ENCODE results near the gene LRRC27.
"Not testable (repeated sequence)": the region's sequence is repeated elsewhere in the genome, so short reads cannot be mapped to it uniquely, and the experiment has no call there.

Gene LRRC27

DNA sequence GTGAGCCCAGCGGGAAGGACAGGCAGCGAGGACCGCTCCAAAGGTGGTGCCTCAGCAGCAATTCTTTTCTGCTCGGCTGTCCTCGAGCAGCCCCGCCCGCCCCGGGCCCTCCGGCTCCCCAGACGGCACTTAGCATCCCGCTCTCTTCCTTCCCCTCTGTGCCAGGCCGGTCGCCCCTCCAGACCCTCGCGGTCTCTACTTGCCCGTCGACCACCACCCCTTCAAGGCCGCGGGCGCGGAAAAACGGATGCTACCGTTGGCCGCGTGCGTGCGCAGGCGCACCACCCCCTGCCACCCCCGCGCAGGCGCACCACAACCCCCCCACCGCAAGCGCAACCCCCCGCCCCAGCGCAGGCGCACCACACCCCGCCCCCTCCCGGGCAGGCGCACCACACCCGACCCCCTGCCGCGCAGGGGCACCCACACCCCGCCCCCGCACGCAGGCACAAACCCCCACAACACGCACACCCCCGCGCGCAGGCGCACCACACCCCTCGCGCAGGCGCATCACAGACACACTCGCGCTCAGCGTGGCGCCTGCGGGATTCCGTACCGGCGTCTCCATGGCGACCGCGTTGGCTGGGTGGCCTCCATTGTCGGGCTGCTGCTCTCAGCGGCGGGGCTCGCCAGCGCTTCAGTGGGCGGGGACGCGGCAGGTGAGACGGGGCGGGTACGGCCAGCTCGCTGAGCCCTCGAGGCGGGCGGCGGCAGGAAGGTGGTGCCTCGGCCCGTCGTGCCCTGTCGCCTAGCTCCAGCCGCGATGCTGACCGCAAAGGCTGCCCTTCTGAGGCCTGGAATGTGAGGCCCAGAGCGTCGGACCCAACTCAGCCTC lies at the start of gene LRRC27:
Gene LRRC27 (plus strand): TSS at position 593 of the 832 bp plus-strand sequence. CDS start 1,332 bp downstream, outside the sequence.
- peak; percentile 91 for DNase-seq

DNA sequence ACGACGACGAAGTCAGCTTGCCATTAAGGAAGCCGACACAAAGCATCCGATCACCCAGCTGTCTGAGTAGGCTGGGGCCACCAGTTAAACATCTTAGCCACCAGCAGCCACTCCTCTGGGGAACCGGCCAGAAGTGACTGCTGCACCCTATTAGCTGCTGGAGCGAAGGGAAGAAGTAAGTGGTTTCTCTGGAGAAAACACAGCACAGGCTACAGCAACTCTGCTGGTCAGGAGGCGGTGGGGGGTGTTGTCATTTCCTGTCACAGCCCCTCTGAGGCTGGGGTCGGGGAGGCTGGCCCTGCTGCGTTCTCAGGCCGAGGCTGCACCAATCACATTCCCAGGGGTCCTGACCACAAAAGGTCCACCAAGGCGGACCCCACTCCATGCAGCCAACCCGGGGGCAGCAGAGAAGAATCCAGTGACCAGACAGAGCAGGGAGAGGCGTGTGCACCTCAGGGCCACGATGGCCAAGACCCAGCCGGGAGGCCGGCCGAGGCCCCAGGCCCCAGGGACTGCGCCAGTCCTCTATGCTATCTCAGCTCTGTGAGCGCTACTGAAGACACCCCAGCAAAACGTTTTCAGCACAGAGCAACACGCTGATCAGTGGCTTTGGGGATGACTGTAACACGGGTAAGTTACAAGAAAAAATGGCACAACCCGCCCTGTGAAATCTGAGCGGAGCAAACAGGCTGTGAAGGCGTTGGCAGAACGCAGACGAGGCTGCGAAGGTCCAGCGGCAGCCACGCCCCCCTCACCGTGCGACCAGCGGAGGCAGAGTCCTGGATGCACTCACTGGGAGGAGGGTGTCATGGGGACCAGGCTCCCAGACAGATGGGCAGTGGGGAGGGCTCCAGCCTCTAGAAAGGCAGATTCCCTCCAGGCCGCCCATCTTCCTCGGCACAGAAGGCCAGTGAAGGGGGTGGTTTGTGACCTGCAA lies 49.1 kb upstream of the LRRC27 start:
- no peak for DNase-seq

DNA sequence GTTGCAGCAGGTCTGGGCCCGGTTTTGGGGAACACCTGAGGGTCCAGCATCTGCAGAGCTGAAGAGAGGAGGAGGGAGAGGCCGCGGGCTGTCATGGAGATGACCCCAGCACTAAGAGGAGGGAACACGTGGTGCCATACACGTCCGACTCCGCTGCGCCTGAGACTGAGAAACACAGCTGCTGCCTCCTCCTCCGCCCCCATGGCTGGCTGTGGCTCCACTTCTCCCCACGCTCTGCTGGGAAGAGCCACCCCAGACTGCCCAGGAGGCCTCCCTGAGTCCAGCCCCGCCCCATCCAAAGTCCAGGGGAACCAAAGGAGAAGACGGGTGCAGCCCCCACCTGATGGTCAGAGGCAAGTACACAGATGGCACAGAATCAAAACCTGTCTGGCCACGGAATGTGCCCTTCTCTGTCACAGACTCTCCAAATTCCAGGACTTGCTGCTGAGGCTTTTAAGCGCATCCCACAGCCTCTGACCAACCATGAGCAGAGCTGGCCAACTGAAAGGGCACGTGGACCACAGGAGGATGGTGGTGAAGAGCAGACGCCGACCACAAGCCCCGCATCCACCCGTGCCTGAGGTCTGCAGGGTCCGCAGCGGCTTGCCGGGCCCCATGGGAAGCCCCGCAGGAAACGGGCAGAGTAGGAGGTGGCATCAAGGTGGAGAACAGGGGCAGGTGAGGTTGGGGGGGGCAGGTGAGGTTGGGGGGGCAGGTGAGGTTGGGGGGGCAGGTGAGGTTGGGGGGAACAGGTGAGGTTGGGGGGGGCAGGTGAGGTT lies 48.2 kb upstream of the LRRC27 start:
- DNase-seq, result no peak

DNA sequence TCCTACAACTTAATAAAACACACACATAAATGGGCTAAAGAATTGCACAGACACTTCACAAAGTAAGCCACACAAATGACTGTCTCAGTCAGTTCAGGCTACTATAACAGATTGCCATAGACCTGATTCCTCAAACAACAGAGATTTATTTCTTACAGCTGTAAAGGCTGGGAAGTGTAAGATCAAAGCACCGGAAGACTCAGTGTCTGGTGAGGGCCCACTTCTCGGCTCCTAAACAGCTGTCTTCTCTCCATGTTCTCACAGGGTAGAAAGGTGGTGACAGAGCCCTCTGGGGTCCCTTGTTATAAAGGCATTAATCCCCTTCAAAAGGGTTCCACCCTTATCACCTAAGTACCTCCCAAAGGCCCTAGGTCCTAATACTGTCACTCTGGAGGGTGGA lies 42.6 kb upstream of the LRRC27 start:
- no peak for DNase-seq

DNA sequence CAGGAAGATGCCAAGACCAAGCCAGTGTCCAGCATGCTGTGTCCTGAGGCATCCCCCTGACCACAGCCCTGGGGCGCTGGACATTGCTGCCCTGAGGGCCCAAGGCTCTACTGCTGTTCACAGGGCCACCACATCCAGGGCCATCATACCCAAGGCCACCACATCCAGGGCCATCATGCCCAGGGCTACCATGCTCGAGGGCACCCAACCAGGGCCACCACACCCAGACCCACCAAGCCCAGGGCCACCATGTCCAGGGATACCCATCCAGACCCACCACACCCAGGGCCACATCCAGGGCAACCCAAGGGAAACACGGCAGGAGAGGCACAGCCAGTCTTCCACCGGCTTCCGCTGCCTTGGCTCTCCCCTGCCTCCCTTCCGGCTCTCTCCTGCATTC lies 41.4 kb upstream of the LRRC27 start:
- DNase-seq, result no peak

DNA sequence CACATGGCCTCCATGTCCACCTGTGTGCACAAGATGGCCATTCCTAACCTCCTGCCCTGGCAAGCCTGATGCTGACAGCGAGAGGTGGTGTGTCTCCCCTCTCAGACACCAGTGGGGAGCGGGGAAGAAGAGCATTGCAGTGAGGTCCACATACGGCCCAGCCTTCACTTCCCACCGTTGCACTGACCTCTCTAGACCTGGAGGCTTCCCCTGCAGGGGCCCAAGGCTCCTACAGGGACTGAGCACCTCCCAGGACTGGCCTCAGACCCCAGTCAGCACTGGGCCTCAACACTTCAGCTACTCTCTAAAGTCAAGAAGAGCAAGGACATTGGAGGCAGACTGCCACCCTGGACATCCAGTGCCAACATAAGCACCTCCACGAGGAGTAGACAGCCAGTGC lies 40.2 kb upstream of the LRRC27 start:
- no peak for DNase-seq

DNA sequence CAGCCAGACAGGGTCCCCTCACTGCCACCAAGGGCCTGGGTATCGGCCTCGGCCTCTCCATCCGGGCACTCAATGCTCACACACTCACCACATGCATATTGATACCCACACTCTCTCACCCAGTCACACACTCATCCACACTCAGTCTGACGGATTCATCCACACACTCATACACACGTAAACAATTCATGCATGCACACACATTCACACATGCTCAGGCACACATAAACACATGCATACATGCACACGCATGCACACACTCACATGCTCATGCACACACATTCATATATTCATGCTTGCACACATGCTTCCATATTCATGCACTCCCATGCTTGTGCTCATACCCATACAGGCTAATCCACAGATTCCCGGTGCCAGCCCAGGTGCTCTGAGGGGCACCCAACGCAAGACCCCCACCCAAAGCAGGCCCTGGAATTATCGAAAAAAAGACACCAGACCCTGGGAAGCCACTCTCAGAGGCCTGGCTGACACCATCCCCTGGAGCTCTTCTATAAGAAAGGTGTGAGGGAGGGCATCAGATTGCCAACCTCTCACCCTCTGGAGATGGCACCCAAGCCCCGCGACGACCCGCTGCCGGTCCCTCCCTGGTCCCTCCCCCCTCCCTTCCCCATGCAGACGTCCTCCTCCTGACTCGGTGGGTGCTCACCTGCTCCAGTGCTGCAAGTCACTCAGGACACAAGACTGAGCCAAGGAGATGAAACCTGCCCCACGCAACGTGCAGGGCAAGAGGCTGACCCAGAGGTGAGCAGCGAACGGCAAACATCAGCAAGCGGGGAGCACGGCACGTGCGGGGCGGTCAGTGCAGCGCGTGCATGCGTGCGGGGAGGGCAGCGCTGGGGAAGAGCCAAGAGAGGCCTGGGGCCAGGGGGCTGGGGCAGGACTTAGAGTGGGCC lies 39.4 kb upstream of the LRRC27 start:
- no peak for DNase-seq

DNA sequence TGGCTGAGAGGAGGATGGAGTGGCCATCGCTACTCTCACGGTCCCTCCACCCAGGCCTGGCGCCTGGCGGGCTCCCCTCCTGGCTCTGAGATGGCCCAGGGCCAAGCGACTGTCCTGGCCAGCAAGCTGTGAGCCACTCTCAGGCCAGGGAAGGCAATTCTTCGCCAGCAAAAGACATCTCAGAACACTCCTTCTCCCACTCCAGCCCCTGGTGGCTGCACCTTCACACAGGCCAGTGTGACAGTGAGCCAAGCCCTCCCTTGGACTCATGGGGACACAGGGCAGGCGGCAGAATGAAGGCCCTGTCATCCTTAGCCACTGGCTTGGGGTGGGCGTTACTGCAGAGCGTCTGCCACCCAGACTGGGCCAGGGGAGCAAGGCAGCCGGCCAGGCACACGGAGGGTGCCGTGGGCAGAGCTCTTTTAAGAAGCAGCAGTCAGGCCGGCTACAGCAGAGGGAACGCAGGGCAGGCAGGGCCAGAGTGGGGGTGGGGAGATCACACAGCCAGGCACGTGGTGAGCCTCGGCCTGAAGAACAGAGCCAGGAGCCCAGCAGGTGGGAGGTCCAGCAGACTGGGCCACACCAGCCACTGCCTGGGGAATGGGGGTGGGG lies 38.7 kb upstream of the LRRC27 start:
- no peak for DNase-seq

DNA sequence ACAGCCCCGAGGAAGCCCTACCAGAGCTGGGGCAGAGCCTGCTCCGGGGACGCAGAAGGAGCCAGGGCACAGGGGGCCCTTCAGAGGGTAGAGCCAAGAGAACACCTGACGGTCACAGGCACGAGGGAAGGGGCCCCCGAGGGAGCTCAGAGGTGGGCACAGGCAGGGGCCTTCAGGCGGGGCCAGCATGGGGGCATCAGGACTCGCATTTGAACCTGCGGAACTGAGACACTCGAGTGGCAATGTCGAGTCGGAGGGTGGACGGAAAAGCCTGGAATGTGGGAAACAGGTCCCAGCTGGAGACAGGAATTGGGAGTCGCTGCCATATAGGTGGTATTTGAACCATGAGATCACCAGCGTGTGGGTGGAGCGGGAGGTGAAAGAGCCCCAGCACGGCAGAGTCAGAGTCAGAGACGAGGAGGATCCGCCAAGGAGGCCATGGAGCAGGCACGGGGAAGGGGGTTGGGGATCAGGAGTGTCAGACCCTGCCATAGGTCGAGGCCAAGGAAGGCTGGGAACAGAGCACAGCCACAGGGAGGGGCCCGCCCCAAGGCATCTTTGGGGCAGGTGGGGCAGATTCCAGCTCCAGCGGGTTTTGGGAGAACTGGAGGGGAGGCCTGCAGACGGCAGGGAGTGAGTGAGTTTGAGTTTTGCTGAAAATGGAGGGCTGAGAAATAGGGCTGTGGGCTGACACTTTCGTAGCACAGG lies 38.0 kb upstream of the LRRC27 start:
- DNase-seq, result no peak

DNA sequence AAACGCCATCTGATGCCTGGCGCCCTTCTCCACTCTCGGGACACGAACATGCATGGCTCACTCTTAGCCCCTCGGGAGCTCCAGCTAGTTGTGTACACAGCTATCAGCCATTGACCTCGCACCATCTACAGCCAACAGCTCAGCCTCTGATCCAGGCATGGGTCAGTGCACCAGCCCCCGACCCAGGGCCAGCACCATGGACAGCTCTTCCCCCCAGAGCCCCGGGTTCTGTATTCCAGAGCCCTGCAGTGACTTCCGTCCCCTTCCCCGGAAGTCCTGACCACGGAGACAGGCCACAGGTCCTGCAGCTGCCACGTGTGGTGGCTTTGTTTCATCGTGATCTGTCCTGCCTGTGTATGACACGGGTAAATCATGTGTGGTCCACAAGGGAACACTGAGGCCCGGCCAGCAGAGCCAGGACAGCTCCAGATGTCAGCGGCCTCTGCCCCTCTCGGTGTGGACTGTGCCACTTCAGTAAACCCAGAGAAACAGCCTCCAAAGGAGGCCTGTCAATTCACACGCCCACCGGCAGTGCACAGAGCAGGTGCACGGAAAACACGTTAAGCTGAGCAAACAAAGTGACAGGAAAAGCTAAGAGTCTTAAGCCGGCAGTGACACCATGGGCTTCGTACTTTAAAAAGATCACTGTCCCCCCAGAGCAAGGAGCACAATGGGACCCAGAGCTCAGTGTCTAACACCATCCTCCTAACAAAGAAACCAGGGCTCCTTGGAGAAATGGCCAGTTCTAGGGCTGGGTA lies 37.3 kb upstream of the LRRC27 start:
- DNase-seq, result peak; percentile 63

DNA sequence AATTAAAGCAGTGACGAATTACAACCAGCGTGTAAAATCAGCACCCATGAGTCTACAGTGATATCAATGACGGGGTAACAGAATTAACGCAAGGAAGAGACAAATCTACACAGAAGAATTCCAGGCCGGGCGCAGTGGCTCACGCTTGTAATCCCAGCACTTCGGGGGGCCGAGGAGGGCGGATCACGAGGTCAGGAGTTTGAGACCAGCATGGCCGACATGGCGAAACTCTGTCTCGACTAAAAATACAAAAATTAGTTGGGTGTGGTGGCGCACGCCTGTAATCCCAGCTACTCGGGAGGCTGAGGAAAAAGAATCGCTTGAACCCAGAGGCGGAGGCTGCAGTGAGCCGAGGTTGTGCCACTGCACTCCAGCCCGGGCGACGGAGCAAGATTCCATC lies 36.5 kb upstream of the LRRC27 start:
- not testable (repeated sequence) for DNase-seq

DNA sequence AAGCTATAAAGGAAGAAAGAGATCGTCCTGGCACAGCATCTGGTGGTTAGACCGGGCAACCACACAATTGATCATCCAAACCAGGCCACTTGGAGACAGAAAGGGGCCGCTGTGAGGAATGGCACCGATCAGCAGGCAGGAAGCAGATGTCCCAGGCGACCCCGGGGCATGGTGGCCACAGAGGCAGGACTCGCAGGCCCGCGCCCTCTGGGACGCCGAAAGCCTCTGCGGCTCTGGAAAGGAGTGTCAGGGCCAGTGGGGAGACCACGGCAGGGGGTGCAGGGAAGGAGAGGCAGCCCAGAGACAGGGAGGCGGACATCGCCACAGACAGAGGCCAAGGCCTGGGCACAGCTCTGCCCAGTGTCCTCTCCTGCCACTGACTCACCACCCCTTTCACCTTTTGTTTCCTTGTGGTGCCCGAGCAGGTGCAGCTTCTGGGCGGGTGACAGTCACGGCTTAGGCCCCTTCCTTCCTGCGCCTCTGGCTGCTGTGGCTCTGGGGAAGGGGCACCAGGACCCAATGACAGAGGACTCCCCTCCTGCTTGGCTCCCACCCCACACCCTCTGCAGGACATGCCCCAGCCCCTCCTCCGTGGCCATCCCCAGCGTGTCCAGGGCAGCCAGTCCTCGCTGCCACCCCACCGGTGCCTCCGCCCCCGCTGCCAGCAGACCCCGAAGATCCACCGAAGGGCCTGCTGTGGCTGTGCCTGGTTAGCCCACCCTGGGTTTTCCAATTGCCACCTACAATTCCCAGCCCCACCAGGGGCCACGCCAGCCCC lies 35.1 kb upstream of the LRRC27 start:
- no peak for DNase-seq

DNA sequence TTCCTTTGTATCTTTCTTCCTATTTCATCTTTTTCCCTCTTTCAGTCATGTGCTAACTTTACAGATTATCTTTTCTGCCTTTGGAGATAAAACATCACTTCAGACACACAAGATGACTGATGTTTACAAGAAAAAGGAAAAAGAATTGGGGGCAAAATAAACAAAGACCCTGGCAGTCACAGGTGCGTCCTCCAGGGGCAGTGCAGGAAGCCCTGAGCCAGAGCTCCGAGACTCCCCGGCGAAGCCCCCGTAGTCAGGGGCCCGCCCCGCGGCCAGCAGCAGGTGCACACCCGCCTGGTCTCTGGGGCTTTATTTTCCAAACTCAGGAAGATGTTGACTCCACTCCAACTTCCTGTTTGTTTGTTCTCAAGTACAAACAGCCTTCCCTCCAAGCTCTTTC lies 34.5 kb upstream of the LRRC27 start:
- peak; percentile 89 for DNase-seq

DNA sequence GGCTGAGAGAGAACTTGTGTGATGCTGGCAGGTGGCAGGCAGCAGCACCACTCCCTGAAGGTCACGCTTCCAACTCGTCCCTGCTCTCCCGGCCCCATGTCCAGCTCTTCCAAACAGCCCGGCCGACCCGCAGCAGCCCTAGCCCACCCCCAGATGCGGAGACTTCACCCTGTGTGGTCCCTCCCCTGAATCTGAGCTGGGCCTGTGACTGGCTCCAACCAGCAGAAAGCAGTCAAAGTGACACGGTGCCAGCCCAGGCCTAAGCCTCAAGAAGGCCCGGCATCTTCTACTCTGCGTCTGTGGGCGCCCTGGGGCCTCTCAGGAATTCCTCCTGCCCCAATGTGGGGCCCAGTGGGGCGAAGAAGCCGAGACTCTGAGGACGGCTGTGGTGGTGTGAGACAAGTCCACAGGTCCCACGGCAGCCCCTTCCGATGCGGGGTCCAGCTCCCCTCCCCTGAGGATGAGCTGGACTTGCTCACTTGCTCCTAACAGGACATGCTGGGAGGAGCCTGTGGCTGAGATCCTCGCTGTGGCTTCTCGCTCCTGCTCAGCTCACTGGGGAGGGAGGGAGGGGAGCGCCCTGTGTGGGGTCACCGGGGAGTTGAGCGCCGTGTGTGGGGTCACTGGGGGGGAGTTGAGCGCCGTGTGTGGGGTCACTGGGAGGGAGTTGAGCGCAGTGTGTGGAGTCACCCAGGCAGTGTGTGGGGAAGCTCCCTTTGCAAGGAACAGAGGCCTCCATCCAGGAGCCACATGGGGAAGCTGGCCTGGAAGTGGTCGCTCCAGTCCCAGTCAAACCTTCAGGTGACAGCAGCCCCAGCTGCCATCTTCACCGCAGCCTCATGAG lies 33.7 kb upstream of the LRRC27 start:
- DNase-seq, result no peak

DNA sequence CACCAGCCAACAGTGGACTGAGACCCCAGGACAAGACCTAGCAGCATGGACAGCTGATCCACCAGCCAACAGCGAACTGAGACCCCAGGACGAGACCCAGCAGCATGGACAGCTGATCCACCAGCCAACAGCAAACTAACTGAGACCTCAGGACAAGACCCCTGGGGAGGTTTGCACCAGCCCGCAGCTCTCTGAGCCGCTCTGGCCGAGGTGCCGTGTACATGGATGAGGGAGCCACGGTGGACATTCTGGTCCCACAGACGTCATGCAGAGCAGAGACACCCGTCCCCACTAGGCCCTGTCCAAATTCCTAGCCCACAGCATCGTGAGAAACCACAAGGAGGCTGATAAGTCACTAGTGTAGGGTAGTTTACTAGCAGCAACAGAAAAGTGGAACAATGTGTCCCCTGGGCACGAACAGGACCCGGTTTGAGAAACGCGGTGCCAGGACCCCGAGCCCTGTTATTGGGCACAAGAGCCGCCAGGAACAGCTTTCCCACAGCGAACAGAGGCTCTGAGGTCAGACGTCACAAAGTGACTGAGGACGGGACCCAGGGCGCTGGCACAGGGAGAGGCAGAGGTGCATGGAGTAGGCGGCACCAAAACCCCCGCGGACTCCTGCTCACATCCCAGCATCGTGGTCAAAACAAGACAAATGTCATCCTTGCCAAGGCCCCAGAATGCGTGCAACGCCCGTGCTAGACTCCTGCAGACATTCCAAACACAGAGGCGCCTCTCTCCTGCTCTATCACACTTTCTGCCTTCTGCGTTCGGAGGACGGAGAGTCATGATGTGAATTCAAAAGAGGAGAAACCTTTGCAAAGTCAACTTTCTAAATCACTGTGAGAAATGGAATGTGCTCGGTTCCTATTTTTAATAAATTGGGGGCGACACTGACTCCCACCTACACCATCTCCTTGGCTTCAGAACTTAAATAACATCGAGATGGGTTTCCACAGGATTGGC lies 32.3 kb upstream of the LRRC27 start:
- DNase-seq, result no peak

DNA sequence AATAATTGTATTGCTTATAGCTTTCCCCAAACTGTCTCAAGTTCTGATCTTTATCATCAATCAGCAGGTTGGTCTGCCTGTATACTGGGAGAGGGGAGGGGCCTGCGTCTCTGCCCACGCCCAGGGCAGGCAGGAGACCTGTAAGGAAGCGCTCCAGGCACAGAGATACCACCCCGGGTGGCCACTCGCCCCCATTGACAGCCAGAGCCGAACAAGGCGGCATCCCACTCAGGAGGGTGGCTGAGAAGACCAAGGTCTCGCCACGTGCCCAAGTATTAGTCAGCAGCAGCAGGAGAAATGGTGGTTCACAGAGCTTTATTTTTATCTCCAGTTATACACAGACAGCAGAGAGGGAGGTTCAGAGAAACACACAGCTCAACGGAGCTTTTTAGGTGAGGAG lies 31.4 kb upstream of the LRRC27 start:
- no peak for DNase-seq
